ENCODE results near the gene SVOPL. TPM values are rescaled to one million over a fixed set of nuclear protein-coding genes. Genes with fewer than 3 reads are reported as not detected.

SVOPL gene
- total and polyA plus RNA-seq, 2 donors (not counting 1 experiment from before 2014, with no cell fraction given), result not detected

DNA sequence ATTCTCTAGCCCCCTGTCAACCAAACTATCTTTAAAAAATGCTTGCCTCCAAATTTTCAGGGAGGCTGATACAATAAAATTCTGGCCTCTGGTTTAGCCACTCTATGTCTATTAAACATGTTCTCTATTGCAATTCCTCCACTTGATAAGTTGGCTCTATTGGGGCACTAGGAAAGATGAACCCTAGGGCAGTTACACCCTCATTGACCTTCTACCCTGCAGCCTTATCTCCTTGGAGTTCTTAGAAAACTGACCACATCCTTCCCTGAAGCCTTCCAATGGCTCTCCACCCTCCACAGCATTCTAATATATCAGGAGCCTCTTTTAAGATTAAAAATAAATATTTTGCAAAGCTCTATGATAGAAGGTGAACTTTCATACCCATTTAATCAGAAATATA lies 30.6 kb downstream of the SVOPL start:
- intact Hi-C loops (cut with micrococcal nuclease), result no loop called here

DNA sequence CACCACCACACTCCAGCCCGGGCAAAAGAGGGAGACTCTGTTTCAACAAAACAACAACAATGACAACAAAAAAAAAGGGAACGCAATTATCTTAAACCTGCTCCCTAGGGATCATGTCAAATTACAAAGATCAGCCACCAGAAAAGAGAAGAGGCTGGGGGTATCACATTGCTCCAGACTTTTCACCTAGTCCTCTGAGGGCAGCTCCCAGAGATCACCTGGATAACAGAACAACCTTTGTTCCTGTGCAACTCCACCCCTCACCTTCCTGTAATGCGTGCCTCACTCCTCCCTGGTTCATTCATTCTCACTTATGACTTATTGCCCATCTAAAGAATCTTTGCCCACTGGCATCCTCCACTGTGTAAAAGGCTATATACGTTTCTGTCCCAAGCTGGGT lies 31.8 kb downstream of the SVOPL start:
- Histone ChIP-seq H2AFZ (ENCODE audit: insufficient read depth, low read depth, low read length, poor library complexity, severe bottlenecking) (no peak overlapping the region), H3K4me3 (ENCODE audit: control extremely low read depth in 1 of 5, extremely low read depth in 1 of 5, insufficient read depth in 1 of 5, low read depth in 2 of 5, low read length in 4 of 5) (no peak overlapping the region), H3K27ac (ENCODE audit: low read length in 2 of 2) (no peak overlapping the region), H3K79me2 (ENCODE audit: control insufficient read depth, insufficient read depth, low read length) (no peaks in the 10 kb centered on the region), H3K36me3 (replicated peaks in 1 of 2; ENCODE audit: control extremely low read depth in 1 of 2, control insufficient read depth in 1 of 2, extremely low read depth in 1 of 2, insufficient read depth in 2 of 2, low read length in 1 of 2) (no peaks in the 10 kb centered on the region), H3K4me1 (ENCODE audit: control insufficient read depth in 2 of 2, insufficient read depth in 2 of 2, low read length in 2 of 2) (peaks cover 0 to 2% of the 10 kb centered on the region in 2 donors), H3K27me3 (replicated peaks in 1 of 4; ENCODE audit: control extremely low read depth in 1 of 4, control insufficient read depth in 3 of 4, insufficient read depth in 4 of 4, low read length in 3 of 4) (peaks cover 0 to 10% (median 7%) of the 10 kb centered on the region in 4 experiments), H3K9me3 (ENCODE audit: control extremely low read depth in 1 of 3, control insufficient read depth in 2 of 3, insufficient read depth in 1 of 3, low read length in 2 of 3) (peaks cover 0 to 8% (median 0%) of the 10 kb centered on the region in 3 donors), H4K20me1 (ENCODE audit: control insufficient read depth, insufficient read depth, low read length, poor library complexity, severe bottlenecking) (no peaks in the 10 kb centered on the region), H3K9ac (ENCODE audit: low read length) (no peak overlapping the region), H3K4me2 (replicated peaks; ENCODE audit: low read depth, low read length, poor library complexity, severe bottlenecking) (no peak overlapping the region)
- Mint-ChIP-seq H3K27ac (no peak overlapping the region), H3K27me3 (peaks cover 24% of the 10 kb centered on the region), H3K4me3 (no peak overlapping the region), H3K9me3 (ENCODE audit: insufficient read depth) (no peaks in the 10 kb centered on the region), H3K4me1 (no peaks in the 10 kb centered on the region)
- 90% methylated on average over 3 of the region's 4 CpGs for WGBS (ENCODE audit: insufficient coverage)
- no peak for TF ChIP-seq EZH2 (IDR thresholded peaks at IDR 0.05; ENCODE audit: borderline replicate concordance, insufficient read depth, low read depth, low read length, poor library complexity, severe bottlenecking)
- TF ChIP-seq, protein P1, sequence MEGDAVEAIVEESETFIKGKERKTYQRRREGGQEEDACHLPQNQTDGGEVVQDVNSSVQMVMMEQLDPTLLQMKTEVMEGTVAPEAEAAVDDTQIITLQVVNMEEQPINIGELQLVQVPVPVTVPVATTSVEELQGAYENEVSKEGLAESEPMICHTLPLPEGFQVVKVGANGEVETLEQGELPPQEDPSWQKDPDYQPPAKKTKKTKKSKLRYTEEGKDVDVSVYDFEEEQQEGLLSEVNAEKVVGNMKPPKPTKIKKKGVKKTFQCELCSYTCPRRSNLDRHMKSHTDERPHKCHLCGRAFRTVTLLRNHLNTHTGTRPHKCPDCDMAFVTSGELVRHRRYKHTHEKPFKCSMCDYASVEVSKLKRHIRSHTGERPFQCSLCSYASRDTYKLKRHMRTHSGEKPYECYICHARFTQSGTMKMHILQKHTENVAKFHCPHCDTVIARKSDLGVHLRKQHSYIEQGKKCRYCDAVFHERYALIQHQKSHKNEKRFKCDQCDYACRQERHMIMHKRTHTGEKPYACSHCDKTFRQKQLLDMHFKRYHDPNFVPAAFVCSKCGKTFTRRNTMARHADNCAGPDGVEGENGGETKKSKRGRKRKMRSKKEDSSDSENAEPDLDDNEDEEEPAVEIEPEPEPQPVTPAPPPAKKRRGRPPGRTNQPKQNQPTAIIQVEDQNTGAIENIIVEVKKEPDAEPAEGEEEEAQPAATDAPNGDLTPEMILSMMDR (IDR thresholded peaks at IDR 0.05), result no peak
- POLR2A ChIA-PET, result no interaction called here
- ATAC-seq (ENCODE audit: low read depth) (no peak), DNase-seq (no peak)
- CTCF ChIA-PET, result no interaction called here
- intact Hi-C loops (cut with micrococcal nuclease), result no loop called here

More for the DNA sequence above, 30.6 kb downstream of the SVOPL start:
- TF ChIP-seq, protein P1 (IDR thresholded peaks at IDR 0.05), result no peak
- no peak for TF ChIP-seq EZH2 (IDR thresholded peaks at IDR 0.05; ENCODE audit: borderline replicate concordance, insufficient read depth, low read depth, low read length, poor library complexity, severe bottlenecking)
- no peak overlapping the region for H3K4me2 ChIP-seq (replicated peaks; ENCODE audit: low read depth, low read length, poor library complexity, severe bottlenecking)
- H3K4me1 ChIP-seq (ENCODE audit: control insufficient read depth in 2 of 2, insufficient read depth in 2 of 2, low read length in 2 of 2), result no peaks in the 10 kb centered on the region
- Mint-ChIP-seq H3K4me3 (no peak overlapping the region), H3K27ac (no peak overlapping the region), H3K27me3 (peaks cover 18% of the 10 kb centered on the region), H3K4me1 (no peaks in the 10 kb centered on the region), H3K9me3 (ENCODE audit: insufficient read depth) (no peaks in the 10 kb centered on the region)
- CTCF ChIA-PET, result no interaction called here
- H3K79me2 ChIP-seq (ENCODE audit: control insufficient read depth, insufficient read depth, low read length), result no peaks in the 10 kb centered on the region
- no peaks in the 10 kb centered on the region for H4K20me1 ChIP-seq (ENCODE audit: control insufficient read depth, insufficient read depth, low read length, poor library complexity, severe bottlenecking)
- H3K36me3 ChIP-seq (replicated peaks in 1 of 2; ENCODE audit: control extremely low read depth in 1 of 2, control insufficient read depth in 1 of 2, extremely low read depth in 1 of 2, insufficient read depth in 2 of 2, low read length in 1 of 2), result no peaks in the 10 kb centered on the region
- peaks cover 0 to 5% (median 4%) of the 10 kb centered on the region in 4 experiments for H3K27me3 ChIP-seq (replicated peaks in 1 of 4; ENCODE audit: control extremely low read depth in 1 of 4, control insufficient read depth in 3 of 4, insufficient read depth in 4 of 4, low read length in 3 of 4)
- POLR2A ChIA-PET, result no interaction called here
- H2AFZ ChIP-seq (ENCODE audit: insufficient read depth, low read depth, low read length, poor library complexity, severe bottlenecking), result no peak overlapping the region
- DNase-seq (no peak), ATAC-seq (ENCODE audit: low read depth) (no peak)
- H3K9me3 ChIP-seq (ENCODE audit: control extremely low read depth in 1 of 3, control insufficient read depth in 2 of 3, insufficient read depth in 1 of 3, low read length in 2 of 3), result peaks cover 0 to 7% (median 0%) of the 10 kb centered on the region in 3 donors
- no peak overlapping the region for H3K9ac ChIP-seq (ENCODE audit: low read length)
- H3K27ac ChIP-seq (ENCODE audit: low read length in 2 of 2), result no peak overlapping the region
- H3K4me3 ChIP-seq (ENCODE audit: control extremely low read depth in 1 of 5, extremely low read depth in 1 of 5, insufficient read depth in 1 of 5, low read depth in 2 of 5, low read length in 4 of 5), result no peak overlapping the region
